Mucosa of descending colon (tissue), 3 donors: ENCODE data around the gene SMARCD3. TPM values are rescaled to one million over a fixed set of nuclear protein-coding genes. Genes with fewer than 3 reads are reported as not detected.

ENCODE experiments used
- ATAC-seq: fragments of 200-7000 bp; cut with Tn5 transposase; one replicate; pipeline ENCODE4 v1.9.1; 2020; ENCODE audit warnings: mild to moderate bottlenecking, moderate library complexity
- DNase-seq, 3 donors: peaks; one replicate each; pipeline ENCODE4 v3.0.0-alpha.2; 2020
- H3K36me3 ChIP-seq: fragments of 200-600 bp; one replicate; pipeline ENCODE4 v1.8.0; 2021; ENCODE audit warnings: low read depth, mild to moderate bottlenecking
- H3K4me1 ChIP-seq: fragments of 200-600 bp; one replicate; pipeline ENCODE4 v1.8.0; 2021; ENCODE audit warnings: low read depth, mild to moderate bottlenecking
- H3K4me3 ChIP-seq: fragments of 200-600 bp; one replicate; pipeline ENCODE4 v1.8.0; 2021; ENCODE audit warnings: mild to moderate bottlenecking
- H3K9me3 ChIP-seq: fragments of 200-600 bp; one replicate; pipeline ENCODE4 v1.8.0; 2021; ENCODE audit warnings: mild to moderate bottlenecking
- CTCF ChIP-seq: fragments of 200-600 bp; IDR thresholded peaks from one replicate; pipeline ENCODE4 v1.8.0; 2022; ENCODE audit warnings: antibody characterized with exemption, mild to moderate bottlenecking
- intact Hi-C, 2 donors: fragments of 100-400 bp; cut with DNase I in 1 of 2; cut with micrococcal nuclease in 1 of 2; formaldehyde crosslinking; loops; one replicate each; pipeline versions ENCODE4 v1.11.0 to v1.11.1; 2022; cut with DNase I, micrococcal nuclease
- total RNA-seq, 3 donors: library from RNA; stranded (reverse); fragmentation: NEBNext Ultra II Directional in 2 of 3; extraction: Animal tissue kit (Norgen Biotek cat#: 25700) in 2 of 3; gene quantifications; one replicate each; pipeline versions ENCODE4 v1.2.1 to v1.2.4, GENCODE V29; 2021 to 2023
- donor health status: DM: no; HTN: no; CAD: no; lungs with moderate emphysema.
- donor health status: DM: no; HTN: no; CAD: no.
- donor health status: DM: no; HTN: yes; CAD: no.

Gene SMARCD3
- total RNA-seq, 3 donors from 2014 or later, result 5.1 to 44.3 (median 10.0) TPM

- Histone ChIP-seq H3K9me3 (no peaks in the 10 kb centered on the region), H3K4me3 (no peak within 1 kb of the TSS), H3K4me1 (no peaks in the 10 kb centered on the region), H3K36me3 (no peaks in the 10 kb centered on the region)
- ATAC-seq (no peak), DNase-seq (peak in 1 of 3 donors; percentile 16)
- intact Hi-C loops, result no loop called here
- no peak for TF ChIP-seq CTCF
Observed at GRCh38 chr7:151210087-151210854, 38.2 kb downstream of the SMARCD3 start, which contains the start of gene H2BK1. Gene H2BK1, minus strand, starts transcription at chr7:151210488. Its CDS starts 170 bp downstream, at chr7:151210318.

- ATAC-seq (no peak), DNase-seq (peak in 1 of 3 donors; percentile 10)
- Histone ChIP-seq H3K36me3 (no peaks in the 10 kb centered on the region), H3K9me3 (no peaks in the 10 kb centered on the region), H3K4me3 (no peak overlapping the region), H3K4me1 (no peaks in the 10 kb centered on the region)
- TF ChIP-seq CTCF, result no peak
- intact Hi-C loops, result no loop called here
Observed at GRCh38 chr7:151209588-151209987, 38.9 kb downstream of the SMARCD3 start.

- no peak for ATAC-seq
- no peak for DNase-seq
- Histone ChIP-seq H3K9me3 (no peaks in the 10 kb centered on the region), H3K4me3 (no peak overlapping the region), H3K36me3 (no peaks in the 10 kb centered on the region), H3K4me1 (no peaks in the 10 kb centered on the region)
- intact Hi-C loops, result no loop called here
- no peak for TF ChIP-seq CTCF
Observed at GRCh38 chr7:151208253-151208862, 40.1 kb downstream of the SMARCD3 start.

GRCh38 chr7:151207804-151208203 is 40.7 kb downstream of the SMARCD3 start:
- DNase-seq, result no peak
- H3K36me3 ChIP-seq, result no peaks in the 10 kb centered on the region
- no peak for ATAC-seq
- TF ChIP-seq CTCF, result no peak
- intact Hi-C loops, result no loop called here
- H3K4me3 ChIP-seq, result no peak overlapping the region
- no peaks in the 10 kb centered on the region for H3K9me3 ChIP-seq
- H3K4me1 ChIP-seq, result no peaks in the 10 kb centered on the region

- intact Hi-C loops, result no loop called here
- no peaks in the 10 kb centered on the region for H3K9me3 ChIP-seq
- no peak overlapping the region for H3K4me3 ChIP-seq
- DNase-seq (no peak), ATAC-seq (no peak)
- TF ChIP-seq CTCF, result no peak
- H3K4me1 ChIP-seq, result no peaks in the 10 kb centered on the region
- no peaks in the 10 kb centered on the region for H3K36me3 ChIP-seq
Observed at GRCh38 chr7:151207315-151207714, 41.2 kb downstream of the SMARCD3 start.
